ENCODE data around the gene ANKRD52.

Gene ANKRD52

GRCh38 chr12:56299308-56299852, 41.2 kb upstream of the ANKRD52 start:
- Histone ChIP-seq H3K4me1 (ENCODE audit: control insufficient read depth in 2 of 2, insufficient read depth in 1 of 2, low read depth in 1 of 2, low read length in 2 of 2) (peaks cover 6 to 10% of the 10 kb centered on the region in 2 donors), H2AFZ (ENCODE audit: low read length) (peak overlapping the region; percentile 72), H3K14ac (ENCODE audit: low read length) (no peak overlapping the region), H3K4me3 (ENCODE audit: low read length in 2 of 2) (peak overlapping the region; percentile 56 to 98), H3K27ac (replicated peaks; ENCODE audit: low read length) (no peak overlapping the region), H2AK5ac (ENCODE audit: low read depth, low read length) (peak overlapping the region; percentile 52), H4K91ac (ENCODE audit: low read depth, low read length, poor library complexity) (no peak overlapping the region), H2BK12ac (ENCODE audit: low read length) (no peak overlapping the region), H3K18ac (ENCODE audit: low read length) (no peak overlapping the region), H3K36me3 (replicated peaks in 1 of 2; ENCODE audit: control insufficient read depth in 2 of 2, insufficient read depth in 2 of 2, low read length in 2 of 2) (peaks cover under 1 to 63% of the 10 kb centered on the region in 2 donors), H3K4me2 (ENCODE audit: insufficient read depth, low read length, poor library complexity, severe bottlenecking) (peak overlapping the region; percentile 75), H3K23ac (ENCODE audit: low read depth, low read length, poor library complexity) (peak overlapping the region; percentile 38), H3K9ac (ENCODE audit: low read depth, low read length, poor library complexity) (peak overlapping the region; percentile 95), H4K8ac (ENCODE audit: low read depth, low read length) (no peak overlapping the region), H2BK120ac (ENCODE audit: low read depth, low read length) (peak overlapping the region; percentile 40), H3K27me3 (ENCODE audit: control insufficient read depth in 3 of 3, insufficient read depth in 3 of 3, low read depth in 1 of 3, low read length in 3 of 3) (no peaks in the 10 kb centered on the region), H2BK15ac (ENCODE audit: low read length) (no peak overlapping the region), H3K79me1 (ENCODE audit: low read depth, low read length) (peaks cover 5% of the 10 kb centered on the region), H3K4ac (ENCODE audit: low read length) (no peak overlapping the region), H3K9me3 (replicated peaks in 1 of 2; ENCODE audit: control insufficient read depth in 2 of 2, insufficient read depth in 1 of 2, low read depth in 1 of 2, low read length in 2 of 2) (no peaks in the 10 kb centered on the region), H2BK5ac (ENCODE audit: low read length) (no peak overlapping the region)
- WGBS, 2 donors (ENCODE audit: extremely low coverage in 2 of 2, insufficient read length in 2 of 2, insufficient replicate concordance in 1 of 2): no CpG with 5 or more reads among the region's 10 CpGs
- no peak for DNase-seq (ENCODE audit: low spot score)

GRCh38 chr12:56298828-56299227, 40.6 kb upstream of the ANKRD52 start:
- Histone ChIP-seq H3K27ac (replicated peaks; ENCODE audit: low read length) (no peak overlapping the region), H3K36me3 (replicated peaks in 1 of 2; ENCODE audit: control insufficient read depth in 2 of 2, insufficient read depth in 2 of 2, low read length in 2 of 2) (peaks cover 0 to 62% of the 10 kb centered on the region in 2 donors), H3K4me3 (ENCODE audit: low read length in 2 of 2) (peak overlapping the region in 1 of 2 donors; percentile 56), H4K8ac (ENCODE audit: low read depth, low read length) (no peak overlapping the region), H3K9me3 (replicated peaks in 1 of 2; ENCODE audit: control insufficient read depth in 2 of 2, insufficient read depth in 1 of 2, low read depth in 1 of 2, low read length in 2 of 2) (no peaks in the 10 kb centered on the region), H2BK120ac (ENCODE audit: low read depth, low read length) (no peak overlapping the region), H2BK12ac (ENCODE audit: low read length) (no peak overlapping the region), H2BK15ac (ENCODE audit: low read length) (no peak overlapping the region), H3K79me1 (ENCODE audit: low read depth, low read length) (peaks cover 5% of the 10 kb centered on the region), H3K9ac (ENCODE audit: low read depth, low read length, poor library complexity) (no peak overlapping the region), H2AFZ (ENCODE audit: low read length) (no peak overlapping the region), H4K91ac (ENCODE audit: low read depth, low read length, poor library complexity) (no peak overlapping the region), H3K18ac (ENCODE audit: low read length) (no peak overlapping the region), H3K14ac (ENCODE audit: low read length) (no peak overlapping the region), H3K4me2 (ENCODE audit: insufficient read depth, low read length, poor library complexity, severe bottlenecking) (peak overlapping the region; percentile 75), H2BK5ac (ENCODE audit: low read length) (no peak overlapping the region), H3K23ac (ENCODE audit: low read depth, low read length, poor library complexity) (no peak overlapping the region), H3K4ac (ENCODE audit: low read length) (no peak overlapping the region), H3K27me3 (ENCODE audit: control insufficient read depth in 3 of 3, insufficient read depth in 3 of 3, low read depth in 1 of 3, low read length in 3 of 3) (no peaks in the 10 kb centered on the region), H3K4me1 (ENCODE audit: control insufficient read depth in 2 of 2, insufficient read depth in 1 of 2, low read depth in 1 of 2, low read length in 2 of 2) (peaks cover 6 to 10% of the 10 kb centered on the region in 2 donors), H2AK5ac (ENCODE audit: low read depth, low read length) (no peak overlapping the region)
- DNase-seq (ENCODE audit: low spot score): no peak
- WGBS, 2 donors (ENCODE audit: extremely low coverage in 2 of 2, insufficient read length in 2 of 2, insufficient replicate concordance in 1 of 2): no CpG with 5 or more reads among the region's 5 CpGs

GRCh38 chr12:56297400-56297799, 39.2 kb upstream of the ANKRD52 start:
- Histone ChIP-seq H3K79me1 (ENCODE audit: low read depth, low read length) (peaks cover 5% of the 10 kb centered on the region), H3K4me1 (ENCODE audit: control insufficient read depth in 2 of 2, insufficient read depth in 1 of 2, low read depth in 1 of 2, low read length in 2 of 2) (peaks cover 6 to 10% of the 10 kb centered on the region in 2 donors), H4K91ac (ENCODE audit: low read depth, low read length, poor library complexity) (no peak overlapping the region), H3K36me3 (replicated peaks in 1 of 2; ENCODE audit: control insufficient read depth in 2 of 2, insufficient read depth in 2 of 2, low read length in 2 of 2) (peaks cover 0 to 61% of the 10 kb centered on the region in 2 donors), H2BK12ac (ENCODE audit: low read length) (no peak overlapping the region), H3K23ac (ENCODE audit: low read depth, low read length, poor library complexity) (no peak overlapping the region), H3K4me3 (ENCODE audit: low read length in 2 of 2) (no peak overlapping the region), H3K4ac (ENCODE audit: low read length) (no peak overlapping the region), H3K27me3 (ENCODE audit: control insufficient read depth in 3 of 3, insufficient read depth in 3 of 3, low read depth in 1 of 3, low read length in 3 of 3) (no peaks in the 10 kb centered on the region), H3K14ac (ENCODE audit: low read length) (no peak overlapping the region), H2BK15ac (ENCODE audit: low read length) (no peak overlapping the region), H3K27ac (replicated peaks; ENCODE audit: low read length) (no peak overlapping the region), H2BK5ac (ENCODE audit: low read length) (no peak overlapping the region), H2BK120ac (ENCODE audit: low read depth, low read length) (no peak overlapping the region), H4K8ac (ENCODE audit: low read depth, low read length) (no peak overlapping the region), H3K9ac (ENCODE audit: low read depth, low read length, poor library complexity) (no peak overlapping the region), H3K4me2 (ENCODE audit: insufficient read depth, low read length, poor library complexity, severe bottlenecking) (no peak overlapping the region), H2AFZ (ENCODE audit: low read length) (no peak overlapping the region), H3K18ac (ENCODE audit: low read length) (no peak overlapping the region), H2AK5ac (ENCODE audit: low read depth, low read length) (no peak overlapping the region), H3K9me3 (replicated peaks in 1 of 2; ENCODE audit: control insufficient read depth in 2 of 2, insufficient read depth in 1 of 2, low read depth in 1 of 2, low read length in 2 of 2) (no peaks in the 10 kb centered on the region)
- no peak for DNase-seq (ENCODE audit: low spot score)
- no CpG with 5 or more reads among the region's 8 CpGs for WGBS, 2 donors (ENCODE audit: extremely low coverage in 2 of 2, insufficient read length in 2 of 2, insufficient replicate concordance in 1 of 2)

- H4K91ac ChIP-seq (ENCODE audit: low read depth, low read length, poor library complexity): no peak overlapping the region
- no peak overlapping the region for H2AK5ac ChIP-seq (ENCODE audit: low read depth, low read length)
- H2BK120ac ChIP-seq (ENCODE audit: low read depth, low read length): no peak overlapping the region
- H3K4me3 ChIP-seq (ENCODE audit: low read length in 2 of 2): no peak overlapping the region
- DNase-seq (ENCODE audit: low spot score): no peak
- no peak overlapping the region for H3K9ac ChIP-seq (ENCODE audit: low read depth, low read length, poor library complexity)
- H2BK15ac ChIP-seq (ENCODE audit: low read length): no peak overlapping the region
- H3K23ac ChIP-seq (ENCODE audit: low read depth, low read length, poor library complexity): no peak overlapping the region
- H3K9me3 ChIP-seq (replicated peaks in 1 of 2; ENCODE audit: control insufficient read depth in 2 of 2, insufficient read depth in 1 of 2, low read depth in 1 of 2, low read length in 2 of 2): no peaks in the 10 kb centered on the region
- no peak overlapping the region for H3K4ac ChIP-seq (ENCODE audit: low read length)
- no peak overlapping the region for H2BK12ac ChIP-seq (ENCODE audit: low read length)
- H3K36me3 ChIP-seq (replicated peaks in 1 of 2; ENCODE audit: control insufficient read depth in 2 of 2, insufficient read depth in 2 of 2, low read length in 2 of 2): peaks cover 2 to 58% of the 10 kb centered on the region in 2 donors
- no peaks in the 10 kb centered on the region for H3K27me3 ChIP-seq (ENCODE audit: control insufficient read depth in 3 of 3, insufficient read depth in 3 of 3, low read depth in 1 of 3, low read length in 3 of 3)
- WGBS, 2 donors (ENCODE audit: extremely low coverage in 2 of 2, insufficient read length in 2 of 2, insufficient replicate concordance in 1 of 2): no CpG with 5 or more reads among the region's 5 CpGs
- H3K14ac ChIP-seq (ENCODE audit: low read length): no peak overlapping the region
- H3K18ac ChIP-seq (ENCODE audit: low read length): no peak overlapping the region
- H3K27ac ChIP-seq (replicated peaks; ENCODE audit: low read length): no peak overlapping the region
- H3K4me1 ChIP-seq (ENCODE audit: control insufficient read depth in 2 of 2, insufficient read depth in 1 of 2, low read depth in 1 of 2, low read length in 2 of 2): peaks cover 6 to 10% of the 10 kb centered on the region in 2 donors
- H3K4me2 ChIP-seq (ENCODE audit: insufficient read depth, low read length, poor library complexity, severe bottlenecking): no peak overlapping the region
- H3K79me1 ChIP-seq (ENCODE audit: low read depth, low read length): peaks cover 5% of the 10 kb centered on the region
- no peak overlapping the region for H4K8ac ChIP-seq (ENCODE audit: low read depth, low read length)
- H2BK5ac ChIP-seq (ENCODE audit: low read length): no peak overlapping the region
- no peak overlapping the region for H2AFZ ChIP-seq (ENCODE audit: low read length)
Observed at GRCh38 chr12:56296295-56296694, 38.1 kb upstream of the ANKRD52 start.

Measured in neuronal stem cell (in vitro differentiated cells).